ENCODE results near the gene PLCD1. TPM values are rescaled to one million over a fixed set of nuclear protein-coding genes. Genes with fewer than 3 reads are reported as not detected.

PLCD1 gene
- total RNA-seq, 1 experiment from 2014 or later = 27.1 TPM

DNA sequence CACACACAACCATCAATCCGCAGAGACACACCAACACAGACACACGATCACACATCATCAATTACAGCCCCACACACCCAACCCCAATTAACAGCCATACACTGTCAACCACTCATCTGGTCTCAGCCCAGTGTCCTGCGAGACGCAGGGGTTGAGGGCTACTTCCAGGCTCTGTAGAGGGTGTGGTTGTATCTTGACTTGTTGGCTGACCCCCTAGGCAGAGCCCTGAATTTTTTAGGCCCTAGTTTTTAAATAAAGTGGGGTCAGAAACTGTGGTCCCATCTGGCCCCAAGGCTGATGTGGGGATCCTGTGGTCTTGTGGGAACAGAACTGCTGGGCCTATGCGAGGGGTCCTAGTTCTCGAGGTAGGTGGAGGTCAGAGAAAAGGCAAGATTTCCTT lies 29.6 kb downstream of the PLCD1 start:
- no peak overlapping the region for H2BK5ac ChIP-seq (ENCODE audit: insufficient read length, low read length)
- H2BK12ac ChIP-seq (ENCODE audit: insufficient read length, low read depth, low read length) = no peak overlapping the region
- H3K27ac Mint-ChIP-seq = no peak overlapping the region; a peak in 1 of 7 replicates
- no peaks in the 10 kb centered on the region; a peak in 1 of 5 replicates for H3K9me3 Mint-ChIP-seq
- H3K4ac ChIP-seq (ENCODE audit: low read depth, low read length) = no peak overlapping the region
- no peak for TF ChIP-seq CTCF (conservative IDR thresholded peaks at IDR 0.05)
- no peak for DNase-seq
- H3K36me3 Mint-ChIP-seq (ENCODE audit: insufficient read depth in 1 of 3, low read depth in 3 of 3) = peaks cover 0 to 5% (median 4%) of the 10 kb centered on the region in 3 experiments; a peak in 3 of 7 replicates
- no peak overlapping the region for H3K4me2 ChIP-seq (ENCODE audit: insufficient read depth, insufficient read length, low read length)
- H2BK120ac ChIP-seq (ENCODE audit: low read depth, low read length, poor library complexity, severe bottlenecking) = no peak overlapping the region
- H3T11ph ChIP-seq (ENCODE audit: low read length) = no peak overlapping the region
- H2AK5ac ChIP-seq (ENCODE audit: insufficient read length, low read length) = no peak overlapping the region
- H3K23ac ChIP-seq (ENCODE audit: insufficient read length, low read depth, low read length) = no peak overlapping the region
- no peaks in the 10 kb centered on the region; the same call in 1 of the 2 replicates for H3K27me3 ChIP-seq (ENCODE audit: insufficient read depth, low read length)
- no peak overlapping the region for H3K14ac ChIP-seq (ENCODE audit: insufficient read depth, low read length)
- no peak overlapping the region for H3K56ac ChIP-seq (ENCODE audit: insufficient read length, low read depth, low read length)
- H4K5ac ChIP-seq (ENCODE audit: insufficient read length, low read depth, low read length) = no peak overlapping the region
- peaks cover 11 to 24% of the 10 kb centered on the region in 2 experiments for H3K4me1 Mint-ChIP-seq
- H3K79me1 ChIP-seq (ENCODE audit: insufficient read depth, low read depth, low read length, poor library complexity, severe bottlenecking) = no peaks in the 10 kb centered on the region
- H3K9ac ChIP-seq (ENCODE audit: extremely low read depth, insufficient read length, low read length) = no peak overlapping the region
- no peak overlapping the region for H2BK20ac ChIP-seq (ENCODE audit: low read depth, low read length, poor library complexity, severe bottlenecking)
- peaks cover 10% of the 10 kb centered on the region for H3K27me3 Mint-ChIP-seq (ENCODE audit: low read depth)
- H3K27ac ChIP-seq (ENCODE audit: insufficient read length, low read depth, low read length) = no peak overlapping the region
- WGBS (ENCODE audit: extremely low coverage, insufficient read length, low lambda C conversion rate) = no CpG with 5 or more reads among the region's 6 CpGs
- H2BK15ac ChIP-seq (ENCODE audit: low read depth, low read length) = no peak overlapping the region
- no peak overlapping the region for H3K18ac ChIP-seq (ENCODE audit: insufficient read length, low read depth, low read length)
- no peaks in the 10 kb centered on the region for H3K9me3 ChIP-seq (ENCODE audit: control insufficient read depth, low read depth, low read length)
- H2AFZ ChIP-seq (ENCODE audit: low read length) = no peak overlapping the region
- H3K4me3 Mint-ChIP-seq = peak overlapping the region in 1 of 2 experiments; percentile 73; a peak in 3 of 5 replicates
- peaks cover 2% of the 10 kb centered on the region; the same call in 1 of the 2 replicates for H3K4me1 ChIP-seq (ENCODE audit: insufficient read depth, low read length)
- H3K23me2 ChIP-seq (ENCODE audit: insufficient read length, low read depth, low read length, poor library complexity, severe bottlenecking) = no peaks in the 10 kb centered on the region
- no peaks in the 10 kb centered on the region for H3K79me2 ChIP-seq (ENCODE audit: insufficient read depth, low read length)
- H4K20me1 ChIP-seq (ENCODE audit: control insufficient read depth, insufficient read depth, insufficient read length) = no peaks in the 10 kb centered on the region
- H4K91ac ChIP-seq (ENCODE audit: insufficient read length, low read depth, low read length) = no peak overlapping the region
- H4K8ac ChIP-seq (replicated peaks; ENCODE audit: insufficient read length, low read depth, low read length) = no peak overlapping the region

All from H9 (cell line).